NK-92 (cell line): ENCODE measurements around the gene FKBP8.

Source experiments
- DNase-seq: peaks from one replicate; lab custom pipeline; 2025; ENCODE audit not compliant: unreplicated experiment; lab: John Stamatoyannopoulos, UW

The FKBP8 gene

GRCh38 chr19:18522124-18522861, 21.1 kb downstream of the FKBP8 start:
- peak; percentile 99 for DNase-seq

GRCh38 chr19:18521692-18522123, 21.7 kb downstream of the FKBP8 start, which contains the start of gene ELL:
ELL (minus strand) TSS chr19:18522070; CDS start chr19:18522055, 15 bp downstream.
- DNase-seq = no peak

- DNase-seq = no peak
These were observed 22.3 kb downstream of the FKBP8 start for GRCh38 chr19:18520848-18521691.

- DNase-seq = no peak
These were observed 23.2 kb downstream of the FKBP8 start for GRCh38 chr19:18519962-18520847.

GRCh38 chr19:18518639-18519038, 24.7 kb downstream of the FKBP8 start:
- DNase-seq = no peak

GRCh38 chr19:18517606-18518005, 25.8 kb downstream of the FKBP8 start:
- DNase-seq = no peak

- DNase-seq = no peak
These were observed 27.4 kb downstream of the FKBP8 start for GRCh38 chr19:18515959-18516358.

- DNase-seq = no peak
These were observed 28.3 kb downstream of the FKBP8 start for GRCh38 chr19:18514800-18515682.

GRCh38 chr19:18513868-18514267, 29.5 kb downstream of the FKBP8 start:
- DNase-seq = no peak

- DNase-seq = no peak
These were observed 33.2 kb downstream of the FKBP8 start for GRCh38 chr19:18510216-18510615.

GRCh38 chr19:18508585-18508984, 34.8 kb downstream of the FKBP8 start:
- DNase-seq = no peak

- no peak for DNase-seq
These were observed 35.5 kb downstream of the FKBP8 start for GRCh38 chr19:18507727-18508440.

GRCh38 chr19:18507021-18507726, 36.2 kb downstream of the FKBP8 start:
- no peak for DNase-seq

GRCh38 chr19:18506101-18506930, 37.1 kb downstream of the FKBP8 start:
- no peak for DNase-seq

GRCh38 chr19:18504886-18505610, 38.3 kb downstream of the FKBP8 start:
- no peak for DNase-seq

- DNase-seq = no peak
These were observed 39.1 kb downstream of the FKBP8 start for GRCh38 chr19:18503971-18504885.
